ENCODE data around the gene TMEM87A. TPM values are rescaled to one million over a fixed set of nuclear protein-coding genes. Genes with fewer than 3 reads are reported as not detected.

The TMEM87A gene
- total and polyA plus RNA-seq, 2 donors (not counting 1 experiment from before 2014, with no cell fraction given): 44.8 to 61.8 TPM

GRCh38 chr15:42165106-42165505 lies 108.1 kb downstream of the TMEM87A start:
- H3K9ac ChIP-seq (ENCODE audit: insufficient read depth, low read length): no peak overlapping the region
- H3K9me3 ChIP-seq (ENCODE audit: control insufficient read depth, insufficient read depth, low read depth, low read length): no peaks in the 10 kb centered on the region
- H3K79me2 ChIP-seq (ENCODE audit: control insufficient read depth, insufficient read depth, low read length): no peaks in the 10 kb centered on the region
- DNase-seq (ENCODE audit: low read depth in 2 of 2): no peak
- H3K27me3 ChIP-seq (ENCODE audit: control insufficient read depth, insufficient read depth, low read length): no peaks in the 10 kb centered on the region
- no peak overlapping the region for H2AFZ ChIP-seq (ENCODE audit: low read length)
- no peak overlapping the region for H3K4me3 ChIP-seq (replicated peaks in 1 of 4; ENCODE audit: control extremely low read depth in 1 of 4, insufficient read depth in 1 of 4, low read depth in 3 of 4, low read length in 4 of 4)
- peaks cover 25% of the 10 kb centered on the region for H3K36me3 ChIP-seq (ENCODE audit: control insufficient read depth, insufficient read depth, low read length)
- TF ChIP-seq, protein P1, sequence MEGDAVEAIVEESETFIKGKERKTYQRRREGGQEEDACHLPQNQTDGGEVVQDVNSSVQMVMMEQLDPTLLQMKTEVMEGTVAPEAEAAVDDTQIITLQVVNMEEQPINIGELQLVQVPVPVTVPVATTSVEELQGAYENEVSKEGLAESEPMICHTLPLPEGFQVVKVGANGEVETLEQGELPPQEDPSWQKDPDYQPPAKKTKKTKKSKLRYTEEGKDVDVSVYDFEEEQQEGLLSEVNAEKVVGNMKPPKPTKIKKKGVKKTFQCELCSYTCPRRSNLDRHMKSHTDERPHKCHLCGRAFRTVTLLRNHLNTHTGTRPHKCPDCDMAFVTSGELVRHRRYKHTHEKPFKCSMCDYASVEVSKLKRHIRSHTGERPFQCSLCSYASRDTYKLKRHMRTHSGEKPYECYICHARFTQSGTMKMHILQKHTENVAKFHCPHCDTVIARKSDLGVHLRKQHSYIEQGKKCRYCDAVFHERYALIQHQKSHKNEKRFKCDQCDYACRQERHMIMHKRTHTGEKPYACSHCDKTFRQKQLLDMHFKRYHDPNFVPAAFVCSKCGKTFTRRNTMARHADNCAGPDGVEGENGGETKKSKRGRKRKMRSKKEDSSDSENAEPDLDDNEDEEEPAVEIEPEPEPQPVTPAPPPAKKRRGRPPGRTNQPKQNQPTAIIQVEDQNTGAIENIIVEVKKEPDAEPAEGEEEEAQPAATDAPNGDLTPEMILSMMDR (conservative IDR thresholded peaks at IDR 0.05 in 1 of 2, IDR thresholded peaks at IDR 0.05 in 1 of 2; ENCODE audit: low read depth in 1 of 2, low read length in 2 of 2): no peak
- TF ChIP-seq EZH2 (IDR thresholded peaks at IDR 0.05; ENCODE audit: low read length, missing control alignments): no peak
- H3K27ac ChIP-seq (ENCODE audit: insufficient read depth, low read length): no peak overlapping the region
- no peaks in the 10 kb centered on the region for H4K20me1 ChIP-seq (ENCODE audit: control insufficient read depth, extremely low read depth, insufficient read depth, low read length)
- H3K4me2 ChIP-seq (ENCODE audit: extremely low read depth, insufficient read depth, low read length): no peak overlapping the region
- no peaks in the 10 kb centered on the region for H3K4me1 ChIP-seq (ENCODE audit: control insufficient read depth, extremely low read depth, insufficient read depth, low read length)

DNA sequence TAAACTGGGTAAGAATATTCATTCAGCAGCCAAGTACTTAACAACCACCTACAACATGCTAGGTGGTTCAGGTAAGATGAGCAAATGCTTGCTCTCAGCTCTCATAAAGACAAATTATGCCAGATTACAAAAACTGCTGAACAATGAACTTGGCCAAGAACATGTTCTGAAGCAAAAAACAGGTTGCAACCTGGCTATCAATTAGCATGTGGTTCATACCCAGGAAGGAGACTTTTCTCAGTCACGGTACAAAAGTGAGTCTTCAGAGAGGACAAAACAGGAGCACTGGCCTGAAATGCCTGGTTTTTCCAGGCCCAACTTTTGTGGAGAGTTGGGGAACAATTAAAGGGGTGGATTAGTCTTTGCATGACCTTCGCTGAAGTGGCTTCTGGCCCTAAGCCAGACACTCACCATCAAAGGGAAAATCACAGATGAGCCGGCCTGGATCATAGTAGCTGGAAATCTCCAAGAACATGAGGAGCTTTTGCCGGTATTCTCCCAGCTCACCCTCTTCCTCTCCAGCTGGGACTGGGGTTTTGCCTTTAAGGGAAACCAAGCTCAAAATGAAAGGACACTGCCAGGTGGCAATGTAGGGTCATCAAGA lies 109.2 kb downstream of the TMEM87A start:
- H3K27ac ChIP-seq (ENCODE audit: insufficient read depth, low read length): no peak overlapping the region
- H4K20me1 ChIP-seq (ENCODE audit: control insufficient read depth, extremely low read depth, insufficient read depth, low read length): no peaks in the 10 kb centered on the region
- H3K36me3 ChIP-seq (ENCODE audit: control insufficient read depth, insufficient read depth, low read length): peaks cover 33% of the 10 kb centered on the region
- no peak overlapping the region for H2AFZ ChIP-seq (ENCODE audit: low read length)
- H3K4me1 ChIP-seq (ENCODE audit: control insufficient read depth, extremely low read depth, insufficient read depth, low read length): no peaks in the 10 kb centered on the region
- TF ChIP-seq, protein P1 (conservative IDR thresholded peaks at IDR 0.05 in 1 of 2, IDR thresholded peaks at IDR 0.05 in 1 of 2; ENCODE audit: low read depth in 1 of 2, low read length in 2 of 2): no peak
- no peak for TF ChIP-seq EZH2 (IDR thresholded peaks at IDR 0.05; ENCODE audit: low read length, missing control alignments)
- no peaks in the 10 kb centered on the region for H3K27me3 ChIP-seq (ENCODE audit: control insufficient read depth, insufficient read depth, low read length)
- H3K4me2 ChIP-seq (ENCODE audit: extremely low read depth, insufficient read depth, low read length): no peak overlapping the region
- no peaks in the 10 kb centered on the region for H3K79me2 ChIP-seq (ENCODE audit: control insufficient read depth, insufficient read depth, low read length)
- H3K9me3 ChIP-seq (ENCODE audit: control insufficient read depth, insufficient read depth, low read depth, low read length): no peaks in the 10 kb centered on the region
- H3K4me3 ChIP-seq (replicated peaks in 1 of 4; ENCODE audit: control extremely low read depth in 1 of 4, insufficient read depth in 1 of 4, low read depth in 3 of 4, low read length in 4 of 4): no peak overlapping the region
- no peak overlapping the region for H3K9ac ChIP-seq (ENCODE audit: insufficient read depth, low read length)
- no peak for DNase-seq (ENCODE audit: low read depth in 2 of 2)

GRCh38 chr15:42163291-42163690 lies 109.9 kb downstream of the TMEM87A start:
- Histone ChIP-seq H4K20me1 (ENCODE audit: control insufficient read depth, extremely low read depth, insufficient read depth, low read length) (no peaks in the 10 kb centered on the region), H3K36me3 (ENCODE audit: control insufficient read depth, insufficient read depth, low read length) (peaks cover 36% of the 10 kb centered on the region), H3K4me2 (ENCODE audit: extremely low read depth, insufficient read depth, low read length) (no peak overlapping the region), H3K9me3 (ENCODE audit: control insufficient read depth, insufficient read depth, low read depth, low read length) (no peaks in the 10 kb centered on the region), H2AFZ (ENCODE audit: low read length) (no peak overlapping the region), H3K9ac (ENCODE audit: insufficient read depth, low read length) (no peak overlapping the region), H3K27ac (ENCODE audit: insufficient read depth, low read length) (no peak overlapping the region), H3K4me3 (replicated peaks in 1 of 4; ENCODE audit: control extremely low read depth in 1 of 4, insufficient read depth in 1 of 4, low read depth in 3 of 4, low read length in 4 of 4) (no peak overlapping the region), H3K27me3 (ENCODE audit: control insufficient read depth, insufficient read depth, low read length) (no peaks in the 10 kb centered on the region), H3K79me2 (ENCODE audit: control insufficient read depth, insufficient read depth, low read length) (no peaks in the 10 kb centered on the region), H3K4me1 (ENCODE audit: control insufficient read depth, extremely low read depth, insufficient read depth, low read length) (peaks cover 2% of the 10 kb centered on the region)
- DNase-seq (ENCODE audit: low read depth in 2 of 2): no peak
- TF ChIP-seq EZH2 (IDR thresholded peaks at IDR 0.05; ENCODE audit: low read length, missing control alignments): no peak
- TF ChIP-seq, protein P1 (conservative IDR thresholded peaks at IDR 0.05 in 1 of 2, IDR thresholded peaks at IDR 0.05 in 1 of 2; ENCODE audit: low read depth in 1 of 2, low read length in 2 of 2): no peak

Other genes starting within 250 kb of the TMEM87A start
- not detected in 2 replicates for gene PLA2G4D, start 178.9 kb downstream of the TMEM87A start, total RNA-seq
- not detected in 2 replicates for gene PLA2G4D, start 178.9 kb downstream of the TMEM87A start, polyA plus RNA-seq
- gene PLA2G4F, start 116.8 kb downstream of the TMEM87A start, total RNA-seq: not detected in 2 replicates
- gene PLA2G4F, start 116.8 kb downstream of the TMEM87A start, polyA plus RNA-seq: not detected in 2 replicates
- 45.5 and 55.5 TPM in 2 replicates for gene VPS39, start 65.1 kb downstream of the TMEM87A start, total RNA-seq
- 49.0 and 53.7 TPM in 2 replicates for gene VPS39, start 65.1 kb downstream of the TMEM87A start, polyA plus RNA-seq
- 15.4 and 24.6 TPM in 2 replicates for gene GANC, start 232 bp downstream of the TMEM87A start, total RNA-seq
- 14.2 and 15.1 TPM in 2 replicates for gene GANC, start 232 bp downstream of the TMEM87A start, polyA plus RNA-seq
- 1.8 and 3.6 TPM in 2 replicates for gene CAPN3, start 86.1 kb upstream of the TMEM87A start, total RNA-seq
- 1.3 and 1.8 TPM in 2 replicates for gene CAPN3, start 86.1 kb upstream of the TMEM87A start, polyA plus RNA-seq
- gene ZNF106, start 217.7 kb upstream of the TMEM87A start, total RNA-seq: 109 and 149 TPM in 2 replicates
- gene ZNF106, start 217.7 kb upstream of the TMEM87A start, polyA plus RNA-seq: 49.5 and 54.4 TPM in 2 replicates
- gene SNAP23, start 222.2 kb upstream of the TMEM87A start, total RNA-seq: 79.1 and 84.6 TPM in 2 replicates
- gene SNAP23, start 222.2 kb upstream of the TMEM87A start, polyA plus RNA-seq: 56.8 and 80.9 TPM in 2 replicates